Measurements from ENCODE around the gene ADGRE2. TPM values are rescaled to one million over a fixed set of nuclear protein-coding genes. Genes with fewer than 3 reads are reported as not detected.

ADGRE2 gene
- total RNA-seq, 1 experiment from 2014 or later, result 1.2 TPM

GRCh38 chr19:14731200-14731599 is 47.2 kb downstream of the ADGRE2 start:
- Histone ChIP-seq H3K9me3 (ENCODE audit: control insufficient read depth, low read depth, low read length) (peaks cover 9% of the 10 kb centered on the region), H3K79me2 (ENCODE audit: insufficient read depth, low read length) (no peaks in the 10 kb centered on the region), H3K27ac (ENCODE audit: insufficient read length, low read depth, low read length) (no peak overlapping the region), H3K9ac (ENCODE audit: extremely low read depth, insufficient read length, low read length) (no peak overlapping the region), H3K14ac (ENCODE audit: insufficient read depth, low read length) (no peak overlapping the region; the same call in 1 of the 2 replicates), H2BK15ac (ENCODE audit: low read depth, low read length) (no peak overlapping the region), H3T11ph (ENCODE audit: low read length) (no peak overlapping the region), H2BK5ac (ENCODE audit: insufficient read length, low read length) (no peak overlapping the region), H4K91ac (ENCODE audit: insufficient read length, low read depth, low read length) (no peak overlapping the region), H4K8ac (replicated peaks; ENCODE audit: insufficient read length, low read depth, low read length) (no peak overlapping the region), H3K4ac (ENCODE audit: low read depth, low read length) (no peak overlapping the region), H3K18ac (ENCODE audit: insufficient read length, low read depth, low read length) (no peak overlapping the region), H2BK120ac (ENCODE audit: low read depth, low read length, poor library complexity, severe bottlenecking) (no peak overlapping the region), H3K23me2 (ENCODE audit: insufficient read length, low read depth, low read length, poor library complexity, severe bottlenecking) (no peaks in the 10 kb centered on the region), H3K4me1 (ENCODE audit: insufficient read depth, low read length) (no peaks in the 10 kb centered on the region), H3K56ac (ENCODE audit: insufficient read length, low read depth, low read length) (no peak overlapping the region), H2BK12ac (ENCODE audit: insufficient read length, low read depth, low read length) (no peak overlapping the region), H2BK20ac (ENCODE audit: low read depth, low read length, poor library complexity, severe bottlenecking) (no peak overlapping the region), H3K79me1 (ENCODE audit: insufficient read depth, low read depth, low read length, poor library complexity, severe bottlenecking) (no peaks in the 10 kb centered on the region), H3K27me3 (ENCODE audit: insufficient read depth, low read length) (no peaks in the 10 kb centered on the region), H4K20me1 (ENCODE audit: control insufficient read depth, insufficient read depth, insufficient read length) (no peaks in the 10 kb centered on the region), H3K23ac (ENCODE audit: insufficient read length, low read depth, low read length) (no peak overlapping the region), H4K5ac (ENCODE audit: insufficient read length, low read depth, low read length) (no peak overlapping the region), H3K4me2 (ENCODE audit: insufficient read depth, insufficient read length, low read length) (no peak overlapping the region), H2AK5ac (ENCODE audit: insufficient read length, low read length) (no peak overlapping the region), H2AFZ (ENCODE audit: low read length) (peak overlapping the region; percentile 36)
- no peak for DNase-seq
- no peak overlapping the region for H3K27ac Mint-ChIP-seq
- H3K9me3 Mint-ChIP-seq, result peaks cover 79 to 89% of the 10 kb centered on the region in 2 experiments
- peaks cover 6% of the 10 kb centered on the region for H3K27me3 Mint-ChIP-seq (ENCODE audit: low read depth)
- peaks cover 4 to 15% (median 9%) of the 10 kb centered on the region in 3 experiments; a peak in 6 of 7 replicates for H3K36me3 Mint-ChIP-seq (ENCODE audit: insufficient read depth in 1 of 3, low read depth in 3 of 3)
- H3K4me1 Mint-ChIP-seq, result no peaks in the 10 kb centered on the region
- no CpG with 5 or more reads among the region's 10 CpGs for WGBS (ENCODE audit: extremely low coverage, insufficient read length, low lambda C conversion rate)
- TF ChIP-seq CTCF (conservative IDR thresholded peaks at IDR 0.05), result no peak
- H3K4me3 Mint-ChIP-seq, result no peak overlapping the region
